HepG2 (cell line): ENCODE data around the gene NFS1.

Experiments used
- CEBPZ ChIP-seq: IDR thresholded peaks from 2 replicates; pipeline ENCODE4 v1.6.1; 2012; ENCODE audit warnings: low read length, improper control_type of control experiment
- CTCF ChIP-seq: sonication (generic); formaldehyde crosslinking; IDR thresholded peaks from 2 replicates; pipeline ENCODE4 v1.5.0; 2020; ENCODE audit warnings: mild to moderate bottlenecking, missing genetic modification reagents, moderate library complexity
- IKZF5 ChIP-seq: IDR thresholded peaks from 2 replicates; pipeline ENCODE4 v1.6.1; 2018; ENCODE audit warnings: missing genetic modification reagents, mild to moderate bottlenecking, missing compliant biosample characterization
- MAX ChIP-seq: IDR thresholded peaks from 2 replicates; pipeline ENCODE4 v1.6.1; 2012; ENCODE audit warnings: inconsistent platforms
- PTBP1 ChIP-seq: fragments of 200-400 bp; formaldehyde crosslinking; IDR thresholded peaks from 2 replicates; pipeline ENCODE4 v1.6.1; 2018; ENCODE audit warnings: low read length, low read depth; ENCODE audit not compliant: poor library complexity, severe bottlenecking
- TCF7 ChIP-seq: sonication (generic); IDR thresholded peaks from 2 replicates; pipeline ENCODE4 v1.6.1; 2016; ENCODE audit warnings: antibody characterized with exemption, low read depth
- TFE3 ChIP-seq: IDR thresholded peaks from 2 replicates; pipeline ENCODE4 v1.6.1; 2016
- ZFP90 ChIP-seq: sonication (generic); formaldehyde crosslinking; IDR thresholded peaks from 2 replicates; pipeline ENCODE4 v1.8.0; 2022; ENCODE audit warnings: missing genetic modification reagents, mild to moderate bottlenecking, inconsistent platforms, borderline replicate concordance
- ZFY ChIP-seq: sonication (generic); formaldehyde crosslinking; IDR thresholded peaks from 2 replicates; pipeline ENCODE4 v1.4.0; 2020; ENCODE audit warnings: missing genetic modification reagents

GRCh38 chr20:35743693-35744491, 44.7 kb upstream of the NFS1 start:
- TF ChIP-seq TFE3 (CRISPR knock-in tag) = no peak; the same call in 1 of the 2 replicates
- no peak; the same call in 1 of the 2 replicates for TF ChIP-seq ZFP90 (CRISPR knock-in tag)
- TF ChIP-seq IKZF5 (CRISPR knock-in tag) = no peak
- no peak for TF ChIP-seq PTBP1
- TF ChIP-seq CTCF (CRISPR knock-in tag) = no peak
- TF ChIP-seq TCF7 = no peak
- no peak for TF ChIP-seq ZFY (CRISPR knock-in tag)
- TF ChIP-seq MAX = peak; percentile 14; the same call in 1 of the 2 replicates
- TF ChIP-seq CEBPZ = no peak
